ENCODE measurements around the gene EFHD1.

DNA sequence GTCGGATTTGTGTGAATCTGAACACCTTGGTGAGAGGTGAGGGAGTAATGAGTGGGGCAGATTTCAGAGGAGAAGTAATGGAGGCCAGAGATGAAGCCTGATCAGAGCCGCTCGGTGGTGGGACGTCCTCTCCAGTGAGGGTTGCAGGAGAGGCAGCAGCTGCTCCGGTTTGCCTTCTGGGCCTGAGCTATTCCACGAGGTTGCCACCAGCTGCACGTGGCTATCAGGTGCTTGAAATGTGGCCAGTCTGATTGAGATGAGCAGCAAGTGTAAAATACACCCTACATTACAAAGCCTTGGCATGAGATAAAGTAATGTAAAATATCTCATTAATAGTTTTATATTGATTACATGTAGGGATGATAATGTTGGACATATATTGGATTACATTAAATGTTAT lies 10.8 kb upstream of the EFHD1 start:
- no peak for TF ChIP-seq POLR2A (IDR thresholded peaks at IDR 0.05)
- TF ChIP-seq, protein P1, sequence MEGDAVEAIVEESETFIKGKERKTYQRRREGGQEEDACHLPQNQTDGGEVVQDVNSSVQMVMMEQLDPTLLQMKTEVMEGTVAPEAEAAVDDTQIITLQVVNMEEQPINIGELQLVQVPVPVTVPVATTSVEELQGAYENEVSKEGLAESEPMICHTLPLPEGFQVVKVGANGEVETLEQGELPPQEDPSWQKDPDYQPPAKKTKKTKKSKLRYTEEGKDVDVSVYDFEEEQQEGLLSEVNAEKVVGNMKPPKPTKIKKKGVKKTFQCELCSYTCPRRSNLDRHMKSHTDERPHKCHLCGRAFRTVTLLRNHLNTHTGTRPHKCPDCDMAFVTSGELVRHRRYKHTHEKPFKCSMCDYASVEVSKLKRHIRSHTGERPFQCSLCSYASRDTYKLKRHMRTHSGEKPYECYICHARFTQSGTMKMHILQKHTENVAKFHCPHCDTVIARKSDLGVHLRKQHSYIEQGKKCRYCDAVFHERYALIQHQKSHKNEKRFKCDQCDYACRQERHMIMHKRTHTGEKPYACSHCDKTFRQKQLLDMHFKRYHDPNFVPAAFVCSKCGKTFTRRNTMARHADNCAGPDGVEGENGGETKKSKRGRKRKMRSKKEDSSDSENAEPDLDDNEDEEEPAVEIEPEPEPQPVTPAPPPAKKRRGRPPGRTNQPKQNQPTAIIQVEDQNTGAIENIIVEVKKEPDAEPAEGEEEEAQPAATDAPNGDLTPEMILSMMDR (IDR thresholded peaks at IDR 0.05) = no peak

All from esophagus squamous epithelium (tissue), 4 donors.